SK-N-MC (cell line): ENCODE results near the gene VWCE.

Experiments used
- EZH2 ChIP-seq: fragments of 200-600 bp; sonication (generic); IDR thresholded peaks from one replicate; pipeline ENCODE4 v1.6.1; 2017; ENCODE audit warnings: antibody characterized with exemption
- POLR2AphosphoS5 ChIP-seq: IDR thresholded peaks from 2 replicates; pipeline ENCODE4 v1.6.1; 2012; ENCODE audit warnings: mild to moderate bottlenecking, low read depth, low read length, borderline replicate concordance

GRCh38 chr11:61306221-61306620 lies 11.1 kb upstream of the VWCE start:
- TF ChIP-seq EZH2 (no peak), POLR2AphosphoS5 (no peak)
